Activated naive CD4-positive, alpha-beta T cell treated with anti-CD3 and anti-CD28 coated beads, Interleukin-2, amount 50 U/mL, for 72 hours (primary cell): ENCODE measurements around the gene KCNMA1. TPM values are rescaled to one million over a fixed set of nuclear protein-coding genes. Genes with fewer than 3 reads are reported as not detected.

Source experiments
- ATAC-seq, 2 donors: fragments of 150-1000 bp; cut with Tn5 transposase; 2 replicates each; pipeline ENCODE4 v1.10.0; 2021; ENCODE audit warnings: mild to moderate bottlenecking in 2 of 2, moderate library complexity in 2 of 2
- DNase-seq, 2 donors: peaks; one replicate each; pipeline ENCODE4 v3.0.0; 2021 to 2022; ENCODE audit warnings: low spot score in 2 of 2
- H3K27ac Mint-ChIP-seq, 2 donors: one replicate each; pipeline ENCODE4 v1.8.0; 2022; ENCODE audit warnings: mild to moderate bottlenecking in 2 of 2, mixed read lengths in 2 of 2
- H3K36me3 Mint-ChIP-seq, 2 donors: one replicate each; pipeline ENCODE4 v1.8.0; 2022; ENCODE audit warnings: mixed read lengths in 2 of 2
- H3K9me3 Mint-ChIP-seq, 2 donors: one replicate each; pipeline ENCODE4 v1.8.0; 2022; ENCODE audit warnings: mixed read lengths in 2 of 2
- total RNA-seq, 2 donors: library from RNA; stranded (reverse); gene quantifications; one replicate each; pipeline ENCODE4 v1.2.3, GENCODE V29; 2022

Gene KCNMA1
- total RNA-seq, 2 donors from 2014 or later = not detected

DNA sequence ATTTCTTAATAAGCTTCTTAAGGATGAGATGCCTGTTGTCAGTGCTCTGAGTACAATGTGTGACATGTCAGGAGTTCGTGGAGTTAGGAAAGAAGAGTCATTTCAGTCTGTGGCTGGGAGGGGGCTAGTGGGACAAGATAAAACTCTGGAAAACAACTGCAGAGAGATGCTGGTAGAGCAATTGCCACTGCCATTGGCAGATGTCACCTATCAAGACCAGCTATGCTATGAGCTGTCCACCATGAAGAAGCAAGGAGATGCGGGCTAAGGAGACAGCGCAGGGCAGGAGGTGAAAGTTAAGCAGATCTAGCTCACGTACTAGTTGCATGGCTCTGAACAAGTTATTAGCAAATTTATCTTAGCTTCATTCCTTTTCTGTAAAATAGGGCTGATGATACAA, 756.7 kb downstream of the KCNMA1 start:
- Mint-ChIP-seq H3K9me3 (no peaks in the 10 kb centered on the region), H3K27ac (no peak overlapping the region), H3K36me3 (no peaks in the 10 kb centered on the region)
- DNase-seq = no peak
- ATAC-seq = no peak

DNA sequence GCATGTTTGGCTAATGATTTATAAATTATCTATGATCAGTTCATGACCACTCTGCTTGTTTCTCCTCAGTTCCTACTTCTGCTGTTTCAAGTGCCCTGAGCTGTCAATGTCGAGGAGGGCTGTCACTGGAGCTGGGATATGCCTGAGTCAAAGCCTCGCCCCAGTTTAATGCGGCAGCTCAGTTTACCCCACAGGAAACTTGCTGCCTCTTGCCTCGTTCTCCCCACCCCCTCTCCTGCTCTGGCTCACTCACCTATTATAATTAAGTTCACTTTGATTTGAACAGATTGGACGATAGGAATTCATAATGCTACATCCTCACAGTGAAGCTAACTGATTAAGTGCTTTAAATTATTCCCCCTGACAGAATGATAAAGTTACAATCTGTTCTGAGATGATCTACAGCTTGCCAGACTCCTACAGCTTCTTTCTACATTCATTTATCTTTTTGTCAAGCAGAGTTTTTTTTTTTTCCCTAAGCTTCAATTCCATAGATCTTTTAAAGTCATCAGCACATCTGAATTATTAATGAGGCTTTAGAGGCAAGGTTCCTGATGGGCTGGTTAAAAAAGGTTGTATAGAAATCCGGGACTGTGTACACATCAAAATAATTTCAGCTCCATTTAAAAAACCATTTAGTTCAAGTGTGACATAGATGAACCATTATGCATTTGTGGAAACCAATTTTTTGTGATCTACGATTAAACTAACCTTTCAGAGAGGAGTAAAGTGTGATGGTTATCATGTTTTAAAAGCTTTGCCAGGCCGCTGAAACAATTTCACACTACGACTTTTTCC, 758.3 kb downstream of the KCNMA1 start:
- no peak overlapping the region for H3K27ac Mint-ChIP-seq
- no peaks in the 10 kb centered on the region for H3K36me3 Mint-ChIP-seq
- no peak for ATAC-seq
- DNase-seq = no peak
- no peaks in the 10 kb centered on the region for H3K9me3 Mint-ChIP-seq

DNA sequence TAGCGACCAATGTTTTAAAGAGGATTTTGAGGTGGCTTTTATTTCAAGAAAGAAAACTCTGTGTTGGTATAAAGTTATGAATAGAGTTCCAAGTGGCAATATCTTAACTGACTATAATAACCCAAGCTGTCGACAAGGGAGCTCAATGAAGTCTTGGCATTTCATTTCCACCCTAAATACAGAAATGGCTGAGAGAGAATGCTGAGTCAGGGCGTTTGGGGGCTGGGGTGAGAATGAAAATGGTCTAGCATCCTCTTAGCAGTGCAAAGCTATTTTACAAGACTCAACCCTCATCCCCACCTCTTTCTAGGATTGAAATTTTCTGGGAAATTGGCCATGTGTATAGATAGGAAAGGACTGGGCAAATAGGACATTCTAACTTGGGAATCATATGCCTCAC, 759.1 kb downstream of the KCNMA1 start:
- Mint-ChIP-seq H3K9me3 (no peaks in the 10 kb centered on the region), H3K36me3 (no peaks in the 10 kb centered on the region), H3K27ac (no peak overlapping the region)
- DNase-seq = no peak
- no peak for ATAC-seq

DNA sequence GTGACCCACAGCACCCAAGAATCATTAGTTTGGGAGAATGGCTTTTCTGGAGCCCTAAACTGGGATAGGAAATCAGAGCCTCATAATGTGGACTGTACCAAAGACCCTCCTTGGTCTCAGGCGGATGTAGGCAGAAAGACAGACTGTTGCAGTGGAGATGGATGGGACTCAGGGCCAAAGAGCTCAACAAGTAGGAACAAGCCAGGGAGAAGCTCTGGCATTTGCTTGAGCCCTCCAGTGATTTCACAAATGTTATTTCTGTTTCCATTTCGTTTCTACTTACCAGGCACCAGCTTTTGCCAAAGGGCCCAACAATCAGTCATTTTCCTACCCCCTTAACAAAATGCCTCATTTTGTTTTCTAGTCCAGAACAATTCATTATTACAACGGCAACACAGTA, 762.7 kb downstream of the KCNMA1 start:
- Mint-ChIP-seq H3K36me3 (no peaks in the 10 kb centered on the region), H3K9me3 (peaks cover 0 to 12% of the 10 kb centered on the region in 2 donors), H3K27ac (no peak overlapping the region)
- DNase-seq (no peak), ATAC-seq (no peak)

DNA sequence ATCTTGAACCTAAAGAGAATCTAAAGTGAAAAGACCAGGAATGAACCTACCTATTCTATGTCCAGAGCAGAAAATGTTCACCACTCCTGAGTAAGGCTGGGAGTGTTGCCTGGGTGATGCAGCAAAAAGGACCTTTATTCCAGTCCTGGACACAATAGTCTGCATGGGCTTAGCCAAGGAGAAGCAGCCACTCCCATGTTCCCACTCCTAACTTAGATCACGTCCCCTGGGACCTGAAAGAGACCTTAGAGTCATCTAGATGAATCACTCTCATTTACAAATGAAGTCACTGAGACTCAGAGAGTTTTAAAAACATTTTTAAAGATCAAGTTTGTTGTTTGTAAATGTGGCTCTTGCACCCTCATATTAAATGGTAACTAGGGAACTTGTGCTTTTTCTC, 763.4 kb downstream of the KCNMA1 start:
- Mint-ChIP-seq H3K9me3 (peaks cover 0 to 19% of the 10 kb centered on the region in 2 donors), H3K36me3 (no peaks in the 10 kb centered on the region), H3K27ac (no peak overlapping the region)
- no peak for ATAC-seq
- no peak for DNase-seq

DNA sequence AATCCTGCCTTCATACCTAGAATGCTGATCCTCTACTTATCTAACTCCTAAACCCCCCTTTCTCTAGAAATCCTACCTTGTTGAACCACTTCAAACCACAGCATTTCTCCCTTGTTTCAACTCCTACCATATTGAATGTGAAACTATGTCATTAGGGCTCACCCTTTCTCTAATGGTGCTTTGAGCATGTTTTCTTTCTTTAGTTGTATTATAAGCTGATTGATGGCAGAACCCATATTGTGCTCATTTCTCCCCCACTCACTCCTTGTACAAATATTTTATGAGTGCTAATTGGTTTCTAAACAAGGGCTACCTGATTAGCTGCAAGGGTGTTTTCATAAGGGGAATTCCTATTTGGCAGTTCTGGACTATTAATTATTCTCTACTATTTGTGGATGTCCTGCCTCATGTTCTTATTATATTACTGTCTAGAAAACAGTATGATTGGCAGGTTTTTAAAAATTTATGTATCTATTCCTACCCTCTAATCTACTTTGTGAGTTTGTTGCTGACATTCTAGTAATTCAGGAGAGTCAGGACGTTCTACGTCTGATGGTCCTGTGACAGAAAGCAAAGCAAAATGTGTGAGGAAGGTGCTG, 765.8 kb downstream of the KCNMA1 start:
- no peak overlapping the region for H3K27ac Mint-ChIP-seq
- DNase-seq = no peak
- H3K9me3 Mint-ChIP-seq = peaks cover 0 to 19% of the 10 kb centered on the region in 2 donors
- ATAC-seq = no peak
- no peaks in the 10 kb centered on the region for H3K36me3 Mint-ChIP-seq

DNA sequence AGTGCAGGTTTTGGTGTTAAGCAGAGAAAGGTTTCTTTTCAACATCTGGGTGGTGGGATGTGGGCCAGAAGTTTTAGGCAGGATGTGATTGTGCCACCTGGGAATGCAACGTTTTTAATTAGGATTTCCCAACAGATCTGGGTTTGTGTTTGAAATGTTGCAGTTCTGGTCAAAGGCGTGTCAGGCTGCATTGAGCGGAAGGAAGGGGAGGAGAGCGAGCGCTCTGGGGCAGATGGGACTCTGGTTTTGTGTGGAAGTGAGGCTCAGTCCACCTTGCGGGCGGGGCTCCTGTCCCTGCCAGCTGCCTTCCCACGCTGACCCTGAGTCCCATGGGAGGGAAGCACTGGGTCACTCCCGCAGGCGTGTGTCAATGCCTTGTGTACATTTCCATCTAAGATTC, 767.7 kb downstream of the KCNMA1 start:
- Mint-ChIP-seq H3K9me3 (peaks cover 0 to 19% of the 10 kb centered on the region in 2 donors), H3K36me3 (no peaks in the 10 kb centered on the region), H3K27ac (no peak overlapping the region)
- no peak for ATAC-seq
- no peak for DNase-seq

DNA sequence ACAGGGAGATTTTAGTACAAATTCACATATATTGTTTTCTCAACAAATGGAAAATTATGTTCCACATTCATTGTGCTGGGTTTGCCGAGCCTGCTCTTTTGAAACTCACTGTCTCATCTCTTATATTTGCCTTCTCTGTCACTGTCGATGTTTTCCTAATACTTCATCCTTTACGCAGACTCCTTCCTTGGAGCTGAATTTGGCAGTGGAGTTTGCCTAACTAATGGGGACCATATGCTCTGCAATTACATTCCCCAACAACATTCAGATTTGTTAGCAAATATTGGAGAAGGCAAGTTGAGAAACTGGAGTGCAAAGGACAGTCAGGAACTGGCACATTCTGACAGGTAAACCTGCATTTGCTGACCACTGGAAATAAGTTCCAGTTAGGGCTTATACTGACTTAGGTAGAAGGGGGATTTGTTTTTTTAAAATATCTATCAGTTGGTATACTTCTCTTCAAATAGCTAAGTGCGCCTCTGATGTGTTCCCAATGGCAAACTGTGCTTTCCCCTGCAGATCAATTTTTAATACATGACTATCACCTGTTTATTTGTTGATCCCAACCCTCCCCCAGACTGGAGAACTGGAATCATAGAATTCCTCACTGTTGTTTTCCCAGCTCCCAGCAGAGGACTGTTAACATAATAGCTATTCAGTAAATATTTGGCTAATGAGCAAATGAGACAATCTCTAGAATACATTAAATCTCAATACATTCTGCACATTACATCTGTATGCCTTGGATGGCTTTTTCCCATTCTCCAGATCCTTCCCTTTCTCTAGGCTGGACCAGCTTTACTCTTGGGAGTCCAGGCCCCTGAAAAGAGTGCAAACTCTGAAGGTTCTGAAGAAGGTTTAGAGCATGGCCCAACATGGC, 769.3 kb downstream of the KCNMA1 start:
- Mint-ChIP-seq H3K27ac (no peak overlapping the region), H3K36me3 (no peaks in the 10 kb centered on the region), H3K9me3 (peaks cover 0 to 19% of the 10 kb centered on the region in 2 donors)
- no peak for DNase-seq
- no peak for ATAC-seq

DNA sequence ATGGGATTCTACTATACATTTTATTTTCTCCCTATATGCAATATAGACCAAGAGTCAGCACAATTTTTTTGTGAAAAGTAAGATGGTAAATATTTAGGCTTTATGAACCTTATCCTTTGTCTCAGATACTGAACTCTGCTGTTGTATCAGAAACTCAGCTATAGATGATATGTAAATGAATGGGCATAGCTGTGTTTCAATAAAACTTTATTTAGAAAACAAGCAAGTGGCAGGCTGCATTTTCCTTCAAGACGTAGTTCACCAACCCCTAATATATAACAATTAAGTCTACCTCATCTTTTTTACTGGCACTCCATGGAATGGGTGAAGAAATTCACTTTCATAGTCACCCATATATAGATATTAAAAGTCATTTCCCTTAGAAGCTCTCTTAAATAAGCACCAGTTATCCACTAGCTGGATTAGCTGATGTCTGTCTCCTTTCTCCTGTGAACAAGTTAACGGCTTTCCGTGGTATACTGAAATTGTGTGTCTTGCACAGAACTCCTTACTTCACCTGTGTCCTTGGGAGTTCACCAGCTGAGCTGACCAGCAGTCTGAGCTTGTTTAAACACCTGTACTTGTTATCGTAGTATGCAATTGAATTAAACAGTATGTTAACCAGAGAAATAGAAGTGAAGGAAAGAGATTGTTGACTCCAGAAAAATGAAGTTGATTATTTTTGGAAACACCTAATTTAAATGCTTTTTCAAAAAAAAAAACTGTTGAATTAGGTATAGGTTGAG, 770.6 kb downstream of the KCNMA1 start:
- peaks cover 0 to 19% of the 10 kb centered on the region in 2 donors for H3K9me3 Mint-ChIP-seq
- ATAC-seq = no peak

DNA sequence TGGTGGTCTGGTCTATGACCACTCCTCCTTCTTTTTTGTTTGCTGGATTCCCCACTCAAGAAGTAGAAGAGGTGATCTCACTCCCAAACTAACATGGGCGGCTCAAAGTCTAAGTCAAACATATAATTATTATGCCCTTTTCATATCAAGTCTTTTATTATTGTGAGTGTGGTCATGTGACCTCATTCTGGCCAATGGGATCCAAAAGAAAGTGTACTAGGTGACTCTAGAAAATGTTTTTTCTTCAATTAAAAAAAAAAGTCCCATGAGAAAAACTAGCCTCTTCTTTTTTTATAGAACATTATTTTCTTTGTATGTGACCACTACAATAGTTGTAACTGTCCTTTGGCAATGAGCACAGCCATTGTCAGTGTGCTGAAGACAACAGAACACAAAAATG, 772.7 kb downstream of the KCNMA1 start:
- Mint-ChIP-seq H3K36me3 (no peaks in the 10 kb centered on the region), H3K9me3 (peaks cover 0 to 7% of the 10 kb centered on the region in 2 donors), H3K27ac (no peak overlapping the region)
- ATAC-seq (no peak), DNase-seq (no peak)

More for the DNA sequence above, 770.6 kb downstream of the KCNMA1 start:
- Mint-ChIP-seq H3K27ac (no peak overlapping the region), H3K36me3 (no peaks in the 10 kb centered on the region)
- no peak for DNase-seq

DNA sequence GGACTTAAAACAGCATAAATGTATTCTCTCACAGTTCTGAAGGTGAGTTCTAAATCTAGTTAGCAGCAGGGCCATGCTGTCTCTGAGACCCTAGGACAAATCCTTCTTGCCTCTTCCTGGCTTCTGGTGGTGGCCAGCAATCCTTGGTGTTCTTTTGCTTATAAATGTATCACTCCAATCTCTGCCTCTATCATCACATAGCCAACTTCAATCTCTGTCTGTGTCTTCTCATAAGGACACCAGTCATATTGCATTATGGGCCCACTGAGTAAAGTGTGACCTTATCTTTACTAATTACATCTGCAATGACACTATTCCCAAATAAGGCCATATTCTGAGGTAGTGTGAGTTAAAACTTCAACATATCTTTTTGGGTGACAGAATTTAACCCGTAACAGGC, 778.9 kb downstream of the KCNMA1 start:
- no peak for DNase-seq
- Mint-ChIP-seq H3K27ac (no peak overlapping the region), H3K36me3 (no peaks in the 10 kb centered on the region), H3K9me3 (peaks cover 4 to 8% of the 10 kb centered on the region in 2 donors)
- no peak for ATAC-seq

DNA sequence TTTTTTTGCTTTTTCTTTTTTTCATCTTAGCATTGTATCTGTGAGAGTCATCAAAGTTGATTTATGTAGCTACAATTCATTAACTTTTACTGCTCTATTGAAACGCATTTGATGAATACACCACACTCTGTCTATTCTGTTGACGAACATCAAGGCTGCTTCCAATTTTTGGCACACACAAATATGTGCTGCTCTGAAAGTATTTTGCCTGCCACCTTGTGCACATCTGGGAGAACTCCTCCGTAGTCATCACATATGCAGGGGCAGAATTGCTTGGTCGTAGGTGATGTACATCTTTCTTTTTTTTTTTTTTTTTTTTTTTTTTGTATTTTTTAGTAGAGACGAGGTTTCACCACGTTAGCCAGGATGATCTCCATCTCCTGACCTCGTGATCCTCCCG, 796.8 kb downstream of the KCNMA1 start:
- peaks cover 0 to 5% of the 10 kb centered on the region in 2 donors for H3K36me3 Mint-ChIP-seq
- H3K9me3 Mint-ChIP-seq = peaks cover 0 to 4% of the 10 kb centered on the region in 2 donors
- no peak for ATAC-seq
- no peak for DNase-seq
- H3K27ac Mint-ChIP-seq = no peak overlapping the region

DNA sequence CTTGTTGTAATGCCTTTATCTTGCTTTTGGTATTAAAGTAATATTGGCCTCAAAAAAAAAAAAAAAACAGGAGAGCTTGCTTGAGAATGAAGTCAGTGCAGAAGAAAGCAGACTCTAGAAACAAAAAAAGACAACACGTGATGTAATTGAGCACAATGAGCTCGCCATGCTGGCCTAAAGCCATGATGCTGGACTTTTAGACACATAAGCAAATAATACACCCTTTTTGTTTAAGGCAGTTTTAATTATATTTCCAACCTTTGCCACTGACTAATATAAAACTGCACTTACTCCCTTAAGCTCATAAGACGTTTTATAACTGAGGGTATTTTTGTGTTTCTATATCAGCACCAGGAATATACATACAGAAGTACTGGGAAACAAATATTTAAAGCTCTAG, 798.3 kb downstream of the KCNMA1 start:
- Mint-ChIP-seq H3K9me3 (no peaks in the 10 kb centered on the region), H3K36me3 (no peaks in the 10 kb centered on the region), H3K27ac (no peak overlapping the region)
- DNase-seq (no peak), ATAC-seq (no peak)

DNA sequence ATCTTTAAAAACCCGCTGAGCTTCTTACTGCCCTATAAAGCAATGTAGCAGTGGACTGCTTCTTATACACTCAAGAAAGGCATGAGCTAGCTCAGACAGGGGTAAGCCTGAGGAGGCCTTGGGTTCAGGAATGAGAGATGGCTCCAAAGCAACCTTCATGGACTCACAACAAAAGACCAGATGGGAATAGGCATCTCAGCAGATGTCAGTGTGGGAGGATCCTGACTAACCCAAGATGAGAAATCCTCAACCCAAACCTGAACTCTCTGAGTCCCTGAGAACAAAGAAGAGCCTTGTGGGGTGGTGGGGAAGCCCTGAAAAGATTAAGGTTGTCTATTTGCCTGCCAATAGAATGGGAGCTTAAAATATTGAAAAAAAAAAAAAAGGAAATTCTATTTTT, 807.4 kb downstream of the KCNMA1 start:
- no peak for ATAC-seq
- no peak for DNase-seq
- Mint-ChIP-seq H3K9me3 (peaks cover 10 to 20% of the 10 kb centered on the region in 2 donors), H3K36me3 (no peaks in the 10 kb centered on the region), H3K27ac (no peak overlapping the region)

DNA sequence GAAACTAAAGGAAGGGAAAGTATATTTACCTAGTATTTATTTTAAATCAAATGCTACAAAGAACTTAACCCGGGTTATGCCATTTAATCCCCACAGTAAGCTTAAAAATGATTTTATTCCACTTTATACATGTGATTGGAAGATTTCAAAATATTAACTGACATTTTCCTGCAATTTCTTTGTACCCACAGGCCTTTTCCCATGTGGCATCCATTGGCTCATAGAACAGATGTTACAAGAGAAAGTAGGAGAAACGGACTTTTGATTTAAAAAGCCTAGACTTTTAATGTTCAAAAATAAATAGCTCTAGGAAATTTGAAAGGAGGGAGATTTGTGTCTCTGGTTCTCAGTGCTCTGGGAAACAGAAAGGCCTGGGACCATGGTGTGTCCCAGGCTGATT, 807.9 kb downstream of the KCNMA1 start:
- H3K9me3 Mint-ChIP-seq = peaks cover 10 to 20% of the 10 kb centered on the region in 2 donors
- no peaks in the 10 kb centered on the region for H3K36me3 Mint-ChIP-seq
- DNase-seq (no peak), ATAC-seq (no peak)
- no peak overlapping the region for H3K27ac Mint-ChIP-seq
